Ascending aorta (tissue), 2 donors: Measurements from ENCODE around the gene RALA. TPM values are rescaled to one million over a fixed set of nuclear protein-coding genes. Genes with fewer than 3 reads are reported as not detected.

Experiments
- DNase-seq, 2 donors: peaks; one replicate each; pipeline ENCODE4 v3.0.0-alpha.2; 2019; ENCODE audit warnings: low spot score in 2 of 2
- H3K27ac ChIP-seq, 2 donors: fragments of 200-600 bp; sonication (generic); one replicate each; pipeline ENCODE4 v1.5.1; 2016 to 2017; ENCODE audit warnings: mild to moderate bottlenecking in 1 of 2
- H3K27me3 ChIP-seq: fragments of 200-600 bp; sonication (generic); one replicate; pipeline ENCODE4 v1.5.1; 2017
- H3K36me3 ChIP-seq, 2 donors: fragments of 200-600 bp; sonication (generic); one replicate each; pipeline ENCODE4 v1.5.1; 2016
- H3K4me1 ChIP-seq, 2 donors: fragments of 200-600 bp; sonication (generic); one replicate each; pipeline ENCODE4 v1.5.1; 2016 to 2017; ENCODE audit warnings: mild to moderate bottlenecking in 1 of 2
- H3K4me3 ChIP-seq, 2 donors: fragments of 200-600 bp; sonication (generic); one replicate each; pipeline ENCODE4 v1.5.1; 2016 to 2017; ENCODE audit warnings: mild to moderate bottlenecking in 1 of 2
- H3K9me3 ChIP-seq, 2 donors: fragments of 200-600 bp; sonication (generic); one replicate each; pipeline ENCODE4 v1.5.1; 2016
- intact Hi-C: fragments of 100-400 bp; cut with DNase I; formaldehyde crosslinking; loops from one replicate; pipeline ENCODE4 v1.15.1; 2023
- total RNA-seq: library from RNA; depleted of rRNA; stranded (reverse); fragments of >200 nt; gene quantifications from one replicate; pipeline ENCODE4 v1.1.0, GENCODE V29; 2016
- TF ChIP-seq, protein P1 (sequence below), 3 experiments: fragments of 200-600 bp in 2 of 3; fragments of 450-650 bp in 1 of 3; sonication (generic) in 2 of 3; IDR thresholded peaks; one replicate each; pipeline ENCODE4 v1.5.1; 2016 to 2019; ENCODE audit warnings: antibody characterized with exemption in 3 of 3, mild to moderate bottlenecking in 1 of 3, moderate library complexity in 1 of 3

Gene RALA
- total RNA-seq, 1 donor from 2014 or later, result 6.0 TPM

DNA sequence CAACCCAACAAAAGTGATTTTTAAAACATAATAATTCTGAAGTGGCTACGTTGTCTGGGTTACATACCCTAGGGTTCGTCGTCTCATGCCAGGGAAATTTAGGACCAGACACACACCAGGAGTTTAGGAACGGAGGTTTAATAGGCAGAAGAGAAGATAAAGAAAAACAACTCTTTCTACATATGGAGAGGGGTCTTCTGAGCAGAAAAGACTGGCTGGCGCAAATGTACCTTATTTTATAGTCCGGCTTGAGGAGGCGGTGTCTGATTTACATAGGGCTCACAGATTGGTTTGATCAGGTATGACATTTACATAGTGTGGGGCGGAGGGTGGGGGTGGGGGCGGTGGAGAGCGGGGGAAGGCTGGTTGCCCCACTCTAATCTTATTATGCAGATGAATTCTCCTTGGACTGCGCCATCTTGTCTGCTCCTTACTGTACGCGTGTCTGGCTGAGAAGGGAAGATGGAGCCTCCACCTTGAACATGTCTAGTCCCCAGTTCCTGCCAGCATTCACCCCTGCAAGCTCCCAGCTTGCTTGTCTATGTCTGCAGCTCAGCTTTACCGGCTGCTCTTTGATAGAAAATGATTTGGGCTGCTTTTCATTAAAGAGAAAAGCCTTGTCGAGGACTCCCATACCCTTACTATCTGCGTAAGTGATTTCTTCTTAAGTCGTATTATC is 98.7 kb downstream of the RALA start:
- no peak for DNase-seq
- Histone ChIP-seq H3K27me3 (no peaks in the 10 kb centered on the region), H3K4me3 (no peak overlapping the region), H3K9me3 (no peaks in the 10 kb centered on the region), H3K4me1 (no peaks in the 10 kb centered on the region), H3K27ac (no peak overlapping the region), H3K36me3 (no peaks in the 10 kb centered on the region)
- intact Hi-C loops, result no loop called here
- TF ChIP-seq, protein P1, sequence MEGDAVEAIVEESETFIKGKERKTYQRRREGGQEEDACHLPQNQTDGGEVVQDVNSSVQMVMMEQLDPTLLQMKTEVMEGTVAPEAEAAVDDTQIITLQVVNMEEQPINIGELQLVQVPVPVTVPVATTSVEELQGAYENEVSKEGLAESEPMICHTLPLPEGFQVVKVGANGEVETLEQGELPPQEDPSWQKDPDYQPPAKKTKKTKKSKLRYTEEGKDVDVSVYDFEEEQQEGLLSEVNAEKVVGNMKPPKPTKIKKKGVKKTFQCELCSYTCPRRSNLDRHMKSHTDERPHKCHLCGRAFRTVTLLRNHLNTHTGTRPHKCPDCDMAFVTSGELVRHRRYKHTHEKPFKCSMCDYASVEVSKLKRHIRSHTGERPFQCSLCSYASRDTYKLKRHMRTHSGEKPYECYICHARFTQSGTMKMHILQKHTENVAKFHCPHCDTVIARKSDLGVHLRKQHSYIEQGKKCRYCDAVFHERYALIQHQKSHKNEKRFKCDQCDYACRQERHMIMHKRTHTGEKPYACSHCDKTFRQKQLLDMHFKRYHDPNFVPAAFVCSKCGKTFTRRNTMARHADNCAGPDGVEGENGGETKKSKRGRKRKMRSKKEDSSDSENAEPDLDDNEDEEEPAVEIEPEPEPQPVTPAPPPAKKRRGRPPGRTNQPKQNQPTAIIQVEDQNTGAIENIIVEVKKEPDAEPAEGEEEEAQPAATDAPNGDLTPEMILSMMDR (IDR thresholded peaks at IDR 0.05), result no peak

DNA sequence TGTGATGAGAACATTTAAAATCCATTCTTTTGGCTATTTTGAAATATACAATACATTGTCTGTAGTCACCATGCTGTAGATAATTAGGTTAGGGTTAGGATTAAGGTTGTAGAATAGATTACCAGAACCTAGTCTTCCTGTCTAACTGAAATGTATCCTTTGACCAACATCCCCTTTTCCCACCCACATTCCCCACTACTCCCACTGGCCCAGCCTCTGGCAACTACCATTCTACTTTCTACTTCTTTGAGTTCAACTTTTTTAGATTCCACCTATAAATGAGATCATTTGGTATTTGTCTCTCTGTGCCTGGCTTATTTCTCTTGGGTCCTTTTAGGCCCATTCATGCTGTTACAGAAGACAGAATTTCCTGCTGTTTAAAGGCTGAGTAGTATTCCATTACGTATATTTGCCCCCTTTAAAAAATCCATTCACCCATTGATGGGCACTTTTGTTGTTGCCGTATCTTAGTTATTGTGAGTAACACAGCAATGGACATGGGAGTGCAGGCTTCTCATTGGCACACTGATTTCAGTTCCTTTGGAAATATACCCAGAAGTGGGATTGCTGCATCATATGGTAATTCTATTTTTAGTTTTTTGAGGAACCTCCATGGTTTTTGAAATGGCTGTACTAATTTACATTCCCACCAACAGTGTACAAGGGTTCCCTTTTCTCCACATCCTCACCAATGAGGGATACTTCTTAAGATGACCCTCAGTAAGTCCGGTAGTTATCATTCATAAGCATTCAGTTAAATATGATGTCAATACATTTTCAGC is 104.0 kb downstream of the RALA start:
- Histone ChIP-seq H3K9me3 (no peaks in the 10 kb centered on the region), H3K27ac (no peak overlapping the region), H3K36me3 (no peaks in the 10 kb centered on the region), H3K4me1 (no peaks in the 10 kb centered on the region), H3K4me3 (no peak overlapping the region), H3K27me3 (no peaks in the 10 kb centered on the region)
- TF ChIP-seq, protein P1 (IDR thresholded peaks at IDR 0.05), result no peak
- intact Hi-C loops, result no loop called here
- DNase-seq, result no peak

DNA sequence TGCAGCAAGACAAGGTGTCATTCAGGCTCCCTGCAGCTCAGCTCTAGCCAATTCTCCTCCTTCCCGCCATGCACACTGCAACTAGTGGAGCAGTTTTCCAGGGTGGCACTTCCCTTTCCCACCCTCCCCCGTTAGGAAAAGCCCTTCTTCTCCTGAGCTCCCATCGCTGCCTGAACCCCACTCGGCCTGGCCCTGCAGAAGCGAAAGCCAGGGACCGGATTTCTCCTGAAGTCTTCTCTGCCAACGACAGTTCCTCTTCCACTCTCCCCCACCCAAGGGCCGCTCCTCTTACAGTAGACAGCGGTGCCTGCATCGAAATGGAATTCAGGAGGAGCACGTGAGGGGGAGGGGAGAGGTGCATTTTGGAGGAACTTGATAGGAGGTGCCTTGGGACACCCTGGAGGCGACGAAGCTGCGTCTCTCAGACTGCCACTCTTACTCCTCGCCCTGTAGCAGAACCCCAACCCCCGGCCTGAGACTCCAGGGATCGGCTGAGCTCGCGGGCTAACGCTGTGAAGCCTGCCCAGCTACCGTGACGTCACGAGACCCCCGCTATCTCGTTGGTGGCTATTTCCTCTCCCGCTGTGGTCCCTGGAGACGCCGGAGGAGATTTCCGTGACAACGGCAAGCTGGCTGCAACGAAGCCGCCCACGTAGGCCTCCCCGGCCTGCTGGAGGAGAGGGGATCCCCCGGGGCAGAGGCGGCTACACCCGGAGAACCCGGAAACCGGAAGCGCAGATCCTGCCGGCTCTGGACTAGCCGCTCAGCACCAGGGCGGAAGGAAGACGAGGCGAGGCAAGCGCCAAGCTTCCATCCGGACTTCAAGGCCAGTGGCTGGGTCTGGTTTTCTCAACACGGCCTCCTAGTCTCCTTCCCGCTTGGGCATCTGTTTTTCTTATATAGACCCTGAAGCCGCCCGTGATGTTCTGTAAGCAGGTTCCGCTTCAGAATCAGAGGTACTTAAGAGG is 109.7 kb downstream of the RALA start:
- H3K9me3 ChIP-seq, result no peaks in the 10 kb centered on the region
- intact Hi-C loops, result loop anchor here (1.0 to 5.0 kb wide), 3 partner anchors 110 to 214 kb away; partner anchors contain the start of genes RALA and YAE1
- DNase-seq, result peak; percentile 75 to 97

DNA sequence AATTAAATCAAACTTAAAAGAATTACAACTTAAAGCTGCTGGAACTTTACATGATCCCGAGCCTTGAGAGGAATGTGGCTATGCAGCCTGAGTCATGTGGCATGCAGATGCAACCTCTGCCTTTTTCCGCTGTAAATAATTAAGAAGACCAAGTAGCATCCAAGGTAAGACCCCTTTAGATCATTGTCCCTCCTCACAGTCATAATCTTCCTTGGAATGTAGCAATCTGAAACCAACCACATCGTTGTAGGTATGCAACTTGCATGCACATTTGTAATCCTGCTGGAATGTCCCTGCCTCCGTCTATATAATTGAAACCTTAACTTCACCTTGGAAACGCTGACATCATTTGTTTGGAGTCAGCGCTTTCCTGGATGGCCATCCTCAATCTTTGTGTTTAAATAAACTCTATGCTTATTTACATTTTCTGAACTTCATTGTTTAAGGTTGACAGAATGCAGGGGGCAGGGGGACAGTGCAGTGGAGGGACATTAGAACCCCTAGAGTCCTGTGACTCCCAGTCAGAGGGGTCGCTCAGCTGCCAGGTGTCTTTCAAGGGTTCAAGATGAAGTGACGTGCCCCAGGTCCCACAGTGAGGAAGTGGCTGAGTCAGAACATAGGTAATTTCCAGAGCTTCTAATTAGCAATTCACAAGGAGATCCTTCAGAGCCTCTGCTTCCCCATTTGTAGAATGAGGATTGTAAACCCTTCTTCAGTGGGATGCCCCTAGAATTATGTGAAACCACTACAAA is 110.7 kb downstream of the RALA start:
- DNase-seq, result no peak
- Histone ChIP-seq H3K36me3 (no peaks in the 10 kb centered on the region), H3K4me1 (peaks cover 0 to 9% of the 10 kb centered on the region in 2 donors), H3K4me3 (peak overlapping the region; percentile 66 to 76), H3K27ac (peak overlapping the region; percentile 78 to 81), H3K9me3 (no peaks in the 10 kb centered on the region), H3K27me3 (no peaks in the 10 kb centered on the region)
- TF ChIP-seq, protein P1 (IDR thresholded peaks at IDR 0.05), result no peak
- intact Hi-C loops, result loop anchor here (1.0 to 5.0 kb wide), 3 partner anchors 111 to 213 kb away; partner anchors contain the start of genes RALA and YAE1

More for the DNA sequence above, 109.7 kb downstream of the RALA start:
- H3K36me3 ChIP-seq, result no peaks in the 10 kb centered on the region
- H3K27ac ChIP-seq, result peak overlapping the region; percentile 78 to 81
- TF ChIP-seq, protein P1 (IDR thresholded peaks at IDR 0.05), result no peak
- H3K4me3 ChIP-seq, result peak overlapping the region; percentile 66 to 76
- H3K27me3 ChIP-seq, result no peaks in the 10 kb centered on the region
- peaks cover 0 to 9% of the 10 kb centered on the region in 2 donors for H3K4me1 ChIP-seq
